HCT116 (cell line): ENCODE measurements around the gene GLI3.

ENCODE experiments used
- CEBPB ChIP-seq: IDR thresholded peaks from 2 replicates; pipeline ENCODE4 v1.6.1; 2012; ENCODE audit warnings: low read depth
- CTCF ChIP-seq, 3 experiments: fragments of 200-600 bp in 1 of 3; sonication (generic) in 1 of 3; IDR thresholded peaks in 2 of 3; conservative IDR thresholded peaks in 1 of 3; 2 replicates each; pipeline ENCODE4 v1.5.1; 2012 to 2017; ENCODE audit warnings: low read depth in 2 of 3, low read length in 2 of 3, antibody characterized with exemption in 1 of 3, borderline replicate concordance in 1 of 3, control low read depth in 1 of 3, mild to moderate bottlenecking in 1 of 3, mixed read lengths in 1 of 3, mixed run types in 1 of 3, moderate library complexity in 1 of 3; ENCODE audit not compliant: insufficient read depth in 1 of 3
- EZH2 ChIP-seq: fragments of 200-600 bp; sonication (generic); IDR thresholded peaks from 2 replicates; pipeline ENCODE4 v1.6.1; 2017; ENCODE audit warnings: antibody characterized with exemption, mixed run types
- EZH2phosphoT487 ChIP-seq: fragments of 200-600 bp; IDR thresholded peaks from 2 replicates; pipeline ENCODE4 v1.6.1; 2018; ENCODE audit warnings: antibody characterized with exemption, borderline replicate concordance
- JUND ChIP-seq: IDR thresholded peaks from 2 replicates; pipeline ENCODE4 v1.6.1; 2012
- MAX ChIP-seq: IDR thresholded peaks from 2 replicates; pipeline ENCODE4 v1.6.1; 2012
- POLR2A ChIP-seq: IDR thresholded peaks from 2 replicates; pipeline ENCODE4 v1.7.0; 2011; ENCODE audit warnings: borderline replicate concordance; ENCODE audit not compliant: insufficient read depth, insufficient read length; ENCODE audit errors: extremely low read depth
- POLR2AphosphoS5 ChIP-seq: IDR thresholded peaks from 2 replicates; pipeline ENCODE4 v1.6.1; 2011; ENCODE audit warnings: mild to moderate bottlenecking, low read depth, low read length, moderate library complexity
- SP1 ChIP-seq: IDR thresholded peaks from 2 replicates; pipeline ENCODE4 v1.6.1; 2012; ENCODE audit warnings: low read depth
- TCF7L2 ChIP-seq: IDR thresholded peaks from 2 replicates; pipeline ENCODE4 v1.7.0; 2011; ENCODE audit warnings: borderline replicate concordance, inconsistent platforms; ENCODE audit not compliant: insufficient read depth, insufficient read length; ENCODE audit errors: extremely low read depth
- YY1 ChIP-seq: IDR thresholded peaks from 2 replicates; pipeline ENCODE4 v1.6.1; 2011; ENCODE audit warnings: low read length, low read depth, moderate library complexity, mild to moderate bottlenecking; ENCODE audit not compliant: insufficient replicate concordance; ENCODE audit errors: extremely low read depth
- ZFX ChIP-seq: fragments of 450-650 bp; IDR thresholded peaks from 2 replicates; pipeline ENCODE4 v1.6.1; 2017
- TF ChIP-seq, protein P1 (sequence below): IDR thresholded peaks from 2 replicates; pipeline ENCODE4 v1.6.1; 2011; ENCODE audit warnings: mild to moderate bottlenecking, low read length, moderate library complexity; ENCODE audit not compliant: insufficient replicate concordance; ENCODE audit errors: extremely low read depth

GRCh38 chr7:42090806-42091205 lies 146.2 kb downstream of the GLI3 start:
- TF ChIP-seq CTCF (IDR thresholded peaks at IDR 0.05 in 2 of 3, conservative IDR thresholded peaks at IDR 0.05 in 1 of 3; ENCODE audit: borderline replicate concordance in 1 of 3, insufficient read depth in 1 of 3, low read depth in 2 of 3, low read length in 2 of 3) (no peak), POLR2A (no peak), CEBPB (no peak), EZH2 (no peak), TCF7L2 (no peak), JUND (no peak), POLR2AphosphoS5 (no peak), SP1 (no peak), ZFX (no peak), YY1 (no peak), MAX (no peak), EZH2phosphoT487 (no peak)
- TF ChIP-seq, protein P1, sequence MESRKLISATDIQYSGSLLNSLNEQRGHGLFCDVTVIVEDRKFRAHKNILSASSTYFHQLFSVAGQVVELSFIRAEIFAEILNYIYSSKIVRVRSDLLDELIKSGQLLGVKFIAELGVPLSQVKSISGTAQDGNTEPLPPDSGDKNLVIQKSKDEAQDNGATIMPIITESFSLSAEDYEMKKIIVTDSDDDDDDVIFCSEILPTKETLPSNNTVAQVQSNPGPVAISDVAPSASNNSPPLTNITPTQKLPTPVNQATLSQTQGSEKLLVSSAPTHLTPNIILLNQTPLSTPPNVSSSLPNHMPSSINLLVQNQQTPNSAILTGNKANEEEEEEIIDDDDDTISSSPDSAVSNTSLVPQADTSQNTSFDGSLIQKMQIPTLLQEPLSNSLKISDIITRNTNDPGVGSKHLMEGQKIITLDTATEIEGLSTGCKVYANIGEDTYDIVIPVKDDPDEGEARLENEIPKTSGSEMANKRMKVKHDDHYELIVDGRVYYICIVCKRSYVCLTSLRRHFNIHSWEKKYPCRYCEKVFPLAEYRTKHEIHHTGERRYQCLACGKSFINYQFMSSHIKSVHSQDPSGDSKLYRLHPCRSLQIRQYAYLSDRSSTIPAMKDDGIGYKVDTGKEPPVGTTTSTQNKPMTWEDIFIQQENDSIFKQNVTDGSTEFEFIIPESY = no peak
